K562 (cell line): ENCODE measurements around the gene SLC12A9. TPM values are rescaled to one million over a fixed set of nuclear protein-coding genes. Genes with fewer than 3 reads are reported as not detected.
A peak's percentile ranks its signal among the peaks of the same experiment; 100 is the strongest.

Experiments
- CBFB ChIP-seq: sonication (generic); formaldehyde crosslinking; IDR thresholded peaks from 2 replicates; pipeline ENCODE4 v1.4.0; 2020; ENCODE audit warnings: mild to moderate bottlenecking, missing genetic modification reagents
- CBX1 ChIP-seq: sonication (generic); IDR thresholded peaks from 2 replicates; pipeline ENCODE4 v1.6.1; 2016; ENCODE audit warnings: antibody characterized with exemption, low read depth, mild to moderate bottlenecking
- CCAR2 ChIP-seq: fragments of 200-400 bp; formaldehyde crosslinking; IDR thresholded peaks from 2 replicates; pipeline ENCODE4 v1.6.1; 2017; ENCODE audit warnings: mild to moderate bottlenecking, low read depth, low read length
- HIVEP1 ChIP-seq: fragments of 250-450 bp; sonication (Bioruptor Pico); IDR thresholded peaks from 2 replicates; pipeline ENCODE4 v1.4.0; 2020; ENCODE audit warnings: mild to moderate bottlenecking
- ID3 ChIP-seq, 2 experiments: fragments of 250-450 bp in 1 of 2; fragments of 450-650 bp in 1 of 2; sonication (Bioruptor Pico) in 1 of 2; IDR thresholded peaks; 2 replicates each; pipeline versions ENCODE4 v1.6.1 to v1.8.0; 2016 to 2021; ENCODE audit warnings: mild to moderate bottlenecking in 2 of 2, moderate library complexity in 2 of 2, missing compliant biosample characterization in 1 of 2, missing genetic modification characterization in 1 of 2
- KAT8 ChIP-seq: fragments of 450-650 bp; IDR thresholded peaks from 2 replicates; pipeline ENCODE4 v1.6.1; 2016; ENCODE audit warnings: low read depth, mild to moderate bottlenecking
- KLF6 ChIP-seq: fragments of 250-450 bp; sonication (Bioruptor Pico); IDR thresholded peaks from 2 replicates; pipeline ENCODE4 v1.4.0; 2020; ENCODE audit warnings: mild to moderate bottlenecking, moderate library complexity, borderline replicate concordance
- LARP7 ChIP-seq: fragments of 450-650 bp; IDR thresholded peaks from 2 replicates; pipeline ENCODE4 v1.6.1; 2016
- MYBL2 ChIP-seq, 2 experiments: fragments of 450-650 bp in 1 of 2; sonication (generic) in 1 of 2; formaldehyde crosslinking in 1 of 2; IDR thresholded peaks; 2 replicates each; pipeline versions ENCODE4 v1.6.1 to v1.8.1; 2017 to 2022; ENCODE audit warnings: borderline replicate concordance in 1 of 2, inconsistent platforms in 1 of 2, low read depth in 1 of 2, mild to moderate bottlenecking in 1 of 2, missing genetic modification reagents in 1 of 2, moderate library complexity in 1 of 2
- NFYB ChIP-seq: IDR thresholded peaks from 2 replicates; pipeline ENCODE4 v1.6.1; 2011; ENCODE audit warnings: mild to moderate bottlenecking, moderate library complexity; ENCODE audit not compliant: insufficient read length; ENCODE audit errors: extremely low read depth
- RFX1 ChIP-seq: fragments of 450-650 bp; IDR thresholded peaks from 2 replicates; pipeline ENCODE4 v1.6.1; 2016; ENCODE audit warnings: mild to moderate bottlenecking, moderate library complexity
- RNF219 ChIP-seq: fragments of 250-450 bp; sonication (Bioruptor Pico); IDR thresholded peaks from 2 replicates; pipeline ENCODE4 v1.5.0; 2022; ENCODE audit warnings: mild to moderate bottlenecking
- U2AF2 ChIP-seq: fragments of 200-400 bp; formaldehyde crosslinking; optimal IDR thresholded peaks from 2 replicates; pipeline ENCODE3; 2017; ENCODE audit warnings: low read depth, mild to moderate bottlenecking, low read length
- ZNF165 ChIP-seq: fragments of 250-450 bp; sonication (Bioruptor Pico); IDR thresholded peaks from 2 replicates; pipeline ENCODE4 v1.4.0; 2020; ENCODE audit warnings: borderline replicate concordance
- ZSCAN29 ChIP-seq: fragments of 450-650 bp; IDR thresholded peaks from 2 replicates; pipeline ENCODE4 v1.6.1; 2017
- polyA plus RNA-seq, 8 experiments: library from polyadenylated mRNA; depleted of rRNA in 4 of 8; stranded (reverse) in 5 of 8; unstranded in 3 of 8; fragments of >200 nt; fragmentation: Nextera tagmentation in 2 of 8; fragmentation: Illumina TruSeq in 1 of 8; extraction: Ambion mirVana in 2 of 8; extraction: Trizol in 1 of 8; gene quantifications; 2 replicates each; pipeline versions ENCODE4 v1.2.1 to v1.2.3, GENCODE V29; 2011 to 2014; ENCODE audit warnings: inconsistent platforms in 1 of 8, missing spikeins in 1 of 8
- total RNA-seq, 7 experiments: library from RNA; depleted of rRNA in 6 of 7; stranded (reverse); fragments of >200 nt in 6 of 7; fragmentation: Illumina TruSeq in 2 of 7; extraction: Trizol in 2 of 7; gene quantifications; 2 replicates each; pipeline versions ENCODE4 v1.2.1 to v1.2.3, GENCODE V29; 2011 to 2021; ENCODE audit warnings: low replicate concordance in 1 of 7
- TF ChIP-seq, protein P1 (sequence below), 2 experiments: fragments of 450-650 bp; formaldehyde crosslinking in 1 of 2; IDR thresholded peaks; 2 replicates each; pipeline versions ENCODE4 v1.4.0 to v1.6.1; 2014 to 2020; ENCODE audit warnings: mild to moderate bottlenecking in 2 of 2, borderline replicate concordance in 1 of 2, low read depth in 1 of 2

SLC12A9 gene
- total and polyA plus RNA-seq, 9 of the 15 experiments (the other 6 are each of a cell fraction or from before 2014, with no cell fraction given): 0.06 to 20.2 (median 10.7) TPM

- TF ChIP-seq HIVEP1 (no peak), CBX1 (peak; percentile 67; the same call in 1 of the 2 replicates), RNF219 (no peak), ZNF165 (CRISPR knock-in tag) (0 out of 2 replicates have a peak, but pooled peaks have one; percentile 78), KAT8 (no peak), CCAR2 (no peak), ZSCAN29 (peak; percentile 30; the same call in 1 of the 2 replicates), MYBL2 (IDR thresholded peaks at IDR 0.05; ENCODE audit: low read depth) (no peak), MYBL2 (CRISPR knock-in tag; IDR thresholded peaks at IDR 0.05; ENCODE audit: borderline replicate concordance) (no peak), ID3 (CRISPR knock-in tag; IDR thresholded peaks at IDR 0.05) (no peak), ID3 (tag; IDR thresholded peaks at IDR 0.05) (0 out of 2 replicates have a peak, but pooled peaks have one; percentile 30), KLF6 (CRISPR knock-in tag) (no peak), CBFB (CRISPR knock-in tag) (no peak), NFYB (no peak), RFX1 (no peak), U2AF2 (no peak), LARP7 (no peak; the same call in 1 of the 2 replicates)
- TF ChIP-seq, protein P1, sequence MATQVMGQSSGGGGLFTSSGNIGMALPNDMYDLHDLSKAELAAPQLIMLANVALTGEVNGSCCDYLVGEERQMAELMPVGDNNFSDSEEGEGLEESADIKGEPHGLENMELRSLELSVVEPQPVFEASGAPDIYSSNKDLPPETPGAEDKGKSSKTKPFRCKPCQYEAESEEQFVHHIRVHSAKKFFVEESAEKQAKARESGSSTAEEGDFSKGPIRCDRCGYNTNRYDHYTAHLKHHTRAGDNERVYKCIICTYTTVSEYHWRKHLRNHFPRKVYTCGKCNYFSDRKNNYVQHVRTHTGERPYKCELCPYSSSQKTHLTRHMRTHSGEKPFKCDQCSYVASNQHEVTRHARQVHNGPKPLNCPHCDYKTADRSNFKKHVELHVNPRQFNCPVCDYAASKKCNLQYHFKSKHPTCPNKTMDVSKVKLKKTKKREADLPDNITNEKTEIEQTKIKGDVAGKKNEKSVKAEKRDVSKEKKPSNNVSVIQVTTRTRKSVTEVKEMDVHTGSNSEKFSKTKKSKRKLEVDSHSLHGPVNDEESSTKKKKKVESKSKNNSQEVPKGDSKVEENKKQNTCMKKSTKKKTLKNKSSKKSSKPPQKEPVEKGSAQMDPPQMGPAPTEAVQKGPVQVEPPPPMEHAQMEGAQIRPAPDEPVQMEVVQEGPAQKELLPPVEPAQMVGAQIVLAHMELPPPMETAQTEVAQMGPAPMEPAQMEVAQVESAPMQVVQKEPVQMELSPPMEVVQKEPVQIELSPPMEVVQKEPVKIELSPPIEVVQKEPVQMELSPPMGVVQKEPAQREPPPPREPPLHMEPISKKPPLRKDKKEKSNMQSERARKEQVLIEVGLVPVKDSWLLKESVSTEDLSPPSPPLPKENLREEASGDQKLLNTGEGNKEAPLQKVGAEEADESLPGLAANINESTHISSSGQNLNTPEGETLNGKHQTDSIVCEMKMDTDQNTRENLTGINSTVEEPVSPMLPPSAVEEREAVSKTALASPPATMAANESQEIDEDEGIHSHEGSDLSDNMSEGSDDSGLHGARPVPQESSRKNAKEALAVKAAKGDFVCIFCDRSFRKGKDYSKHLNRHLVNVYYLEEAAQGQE (IDR thresholded peaks at IDR 0.05; ENCODE audit: borderline replicate concordance): peak; percentile 51
- TF ChIP-seq, protein P1 (CRISPR knock-in tag; IDR thresholded peaks at IDR 0.05; ENCODE audit: low read depth): 0 out of 2 replicates have a peak, but pooled peaks have one; percentile 29
Observed at GRCh38 chr7:100827330-100828226, 24.9 kb upstream of the SLC12A9 start, which contains the start of gene EPHB4 (continued).
